Stimulated activated CD4-positive, alpha-beta T cell treated with anti-CD3 and anti-CD28 coated beads, Interleukin-15, amount 100 ng/mL, for 24 hours (primary cell): ENCODE measurements around the gene PFDN6.
"Not testable (repeated sequence)": the region's sequence is repeated elsewhere in the genome, so short reads cannot be mapped to it uniquely, and the experiment has no call there.

Source experiments
- DNase-seq: peaks from one replicate; pipeline ENCODE4 v3.0.0-alpha.2; 2020

Gene PFDN6

GRCh38 chr6:33288921-33289783, at the start of gene PFDN6, which contains the start of gene WDR46:
TSS of gene PFDN6 (plus strand) at chr6:33289601. CDS start at chr6:33289857, 256 bp downstream.
TSS of gene WDR46 (minus strand) at chr6:33289239. CDS start at chr6:33289170, 69 bp downstream.
- peak; percentile 85 for DNase-seq

GRCh38 chr6:33241968-33242367, 47.4 kb upstream of the PFDN6 start:
- DNase-seq, result no peak

GRCh38 chr6:33243476-33243875, 45.9 kb upstream of the PFDN6 start:
- no peak for DNase-seq

DNA sequence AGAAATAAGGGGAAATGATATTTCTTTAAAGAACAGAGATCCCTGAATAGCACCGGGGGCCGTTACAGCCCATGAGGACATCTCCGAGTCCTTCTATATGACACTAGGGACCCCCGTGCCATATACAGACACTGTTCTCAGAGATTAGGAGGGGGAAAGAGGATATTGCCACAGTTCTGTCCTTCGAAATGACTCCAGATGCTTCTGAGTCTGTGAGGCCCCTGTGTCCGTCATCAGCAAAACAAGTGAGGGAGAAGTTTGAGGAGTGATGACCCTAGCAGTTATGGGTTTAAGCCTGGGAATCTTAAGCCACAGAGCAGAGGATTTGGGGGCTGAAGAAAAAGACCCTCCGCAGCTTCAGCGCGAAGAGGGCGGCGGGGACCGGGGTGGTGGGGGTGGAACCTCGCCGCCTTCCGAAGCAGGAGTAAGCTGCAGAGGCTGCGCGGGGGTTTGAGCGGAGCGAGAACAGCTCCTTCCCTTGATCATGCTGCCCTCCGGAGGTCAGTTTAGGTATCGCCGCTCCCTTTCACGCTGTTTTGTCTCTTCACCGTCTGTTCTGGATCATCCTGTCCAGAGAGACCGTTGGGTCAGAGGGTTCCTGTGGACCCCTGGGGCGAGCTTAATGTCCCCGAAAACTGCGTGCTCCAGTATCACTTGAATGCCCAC, 41.3 kb upstream of the PFDN6 start:
- peak; percentile 94 for DNase-seq

DNA sequence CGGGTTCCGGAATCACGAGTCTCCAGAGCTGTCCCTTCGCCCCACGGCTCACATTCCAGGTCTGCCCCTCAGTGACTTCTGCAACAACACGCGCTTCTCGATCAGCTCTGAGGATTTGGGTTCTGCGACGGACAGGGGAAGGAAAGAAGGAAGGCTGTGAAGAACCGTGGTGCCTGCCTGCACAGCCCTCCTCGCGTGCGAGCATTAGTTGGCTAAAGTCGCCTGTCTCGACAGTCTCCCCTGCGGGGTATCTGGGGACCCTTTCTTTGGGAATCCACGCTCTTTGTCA, 40.8 kb upstream of the PFDN6 start:
- no peak for DNase-seq

GRCh38 chr6:33248932-33249731, 40.3 kb upstream of the PFDN6 start:
- DNase-seq, result peak; percentile 98

DNA sequence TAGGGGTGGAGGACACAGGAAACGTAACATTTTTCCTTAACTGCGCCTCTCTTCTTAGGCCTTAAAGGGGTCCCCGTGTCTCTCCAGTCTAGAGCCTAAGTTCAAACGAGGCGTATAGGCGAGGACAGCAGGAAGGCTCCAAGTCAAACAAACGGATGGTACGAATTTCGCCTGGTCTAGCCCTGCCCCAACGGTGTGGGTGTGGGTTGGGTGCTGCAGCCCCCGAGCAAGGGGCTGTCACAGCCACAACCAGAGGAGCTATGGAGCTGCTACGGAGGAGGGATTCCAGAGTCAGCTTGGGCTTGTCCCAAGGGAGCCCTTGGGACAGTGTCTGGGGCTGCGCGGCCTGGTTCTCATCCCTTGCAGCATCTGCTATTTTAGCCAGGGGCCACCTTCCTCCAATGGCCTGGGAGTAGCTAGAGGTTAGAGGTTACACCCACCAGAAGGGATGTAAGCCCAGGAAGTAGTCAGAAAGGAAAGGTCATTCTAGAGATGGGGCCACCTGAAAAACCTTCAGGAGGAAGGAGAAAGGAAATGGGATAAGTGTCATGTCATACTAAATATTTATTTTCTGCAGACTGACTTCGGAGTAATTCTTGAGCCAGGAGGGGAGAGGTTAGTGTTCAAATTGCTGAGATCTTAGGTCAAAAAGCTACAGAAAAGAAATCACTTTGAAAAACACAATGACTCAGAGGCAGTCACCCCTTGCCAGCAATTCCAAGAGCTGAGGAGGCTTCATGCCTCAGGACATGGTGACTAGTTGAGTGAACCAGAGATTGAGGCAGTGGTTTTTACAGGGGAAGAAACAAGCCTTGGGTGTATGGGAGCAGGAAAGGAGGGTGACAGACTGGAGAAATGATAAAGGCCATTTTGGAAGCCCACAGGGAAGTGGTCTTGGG, 39.4 kb upstream of the PFDN6 start:
- peak; percentile 13 for DNase-seq

DNA sequence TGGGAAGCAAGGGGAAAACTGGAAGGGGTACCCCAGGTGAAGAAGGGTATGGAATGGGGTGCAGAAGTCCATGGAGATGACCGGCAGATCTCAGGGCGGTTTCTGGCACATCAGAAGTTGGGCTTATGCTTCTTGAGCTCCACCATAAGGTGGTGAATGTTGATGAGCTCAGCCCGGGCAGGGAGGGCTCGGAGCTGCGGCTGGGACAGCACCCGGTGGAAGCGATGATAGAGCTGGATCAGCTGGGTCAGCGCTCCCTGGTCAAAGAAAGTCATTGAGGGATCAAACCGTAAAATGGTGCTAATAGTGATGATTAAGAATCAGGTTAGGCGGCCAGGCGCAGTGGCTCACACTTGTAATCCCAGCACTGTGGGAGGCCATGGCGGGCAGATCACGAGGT, 38.7 kb upstream of the PFDN6 start:
- no peak for DNase-seq

DNA sequence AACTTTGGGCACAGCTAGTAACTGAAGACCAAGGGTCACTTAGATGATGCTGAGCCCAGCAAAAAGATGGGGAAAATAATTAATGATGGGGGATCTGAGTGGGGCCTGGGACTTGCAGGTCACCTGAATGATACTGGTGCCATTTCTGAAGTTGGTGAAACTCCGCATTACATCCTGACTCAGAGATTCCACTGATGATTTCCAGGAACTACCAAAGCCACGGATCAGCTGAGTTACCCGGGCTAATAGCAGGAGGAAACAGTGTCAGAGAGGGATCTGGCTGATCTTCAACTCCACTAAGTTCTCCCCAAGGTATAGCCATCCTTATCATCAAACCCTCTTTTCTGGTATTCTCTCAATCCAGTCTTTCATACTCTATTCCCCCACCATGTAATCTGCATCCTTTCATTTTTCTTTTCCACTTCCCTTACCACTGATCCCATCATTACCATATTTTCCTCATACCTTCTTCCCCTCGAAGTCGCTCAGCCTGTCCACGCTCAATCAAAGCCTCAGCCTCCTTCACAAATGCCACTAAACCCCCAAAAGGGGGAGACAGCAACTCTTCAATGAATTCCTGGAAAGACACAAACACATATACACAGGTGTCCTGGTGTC, 37.9 kb upstream of the PFDN6 start:
- peak; percentile 18 for DNase-seq

DNA sequence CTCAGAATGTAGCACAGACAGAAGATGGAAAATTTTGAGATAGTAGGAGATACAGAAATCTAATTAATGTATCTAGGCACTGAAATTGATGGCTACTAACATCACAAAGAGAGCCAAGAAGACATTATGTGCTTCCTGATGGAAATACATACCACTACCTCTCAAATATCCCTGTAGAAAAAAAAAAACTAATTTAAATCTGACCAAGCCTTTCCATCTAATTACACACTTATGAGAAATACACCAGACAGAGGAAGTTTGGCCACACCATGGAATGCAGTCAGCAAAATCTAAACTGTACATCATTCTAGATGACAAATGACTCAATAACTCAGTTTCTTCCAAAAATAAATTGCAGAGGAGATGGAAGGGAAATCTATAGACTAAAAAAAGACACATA, 36.6 kb upstream of the PFDN6 start:
- no peak for DNase-seq

DNA sequence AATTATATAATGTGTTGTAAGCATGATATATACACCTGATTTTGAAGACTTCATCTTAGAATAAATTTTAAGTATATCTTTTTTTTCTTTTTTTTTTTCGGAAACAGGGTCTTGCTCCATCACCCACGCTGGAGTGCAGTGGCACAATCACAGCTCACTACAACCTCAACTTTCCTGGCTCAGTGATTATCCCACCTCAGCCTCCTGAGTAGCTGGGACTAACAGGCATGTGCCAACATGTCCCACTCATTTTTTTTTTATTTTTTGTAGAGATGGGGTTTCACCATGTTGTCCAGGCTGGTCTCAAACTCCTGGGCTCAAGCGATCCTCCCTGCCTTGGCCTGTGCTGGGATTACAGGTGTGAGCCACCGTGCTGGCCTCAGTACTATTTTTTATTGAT, 34.8 kb upstream of the PFDN6 start:
- no peak for DNase-seq

DNA sequence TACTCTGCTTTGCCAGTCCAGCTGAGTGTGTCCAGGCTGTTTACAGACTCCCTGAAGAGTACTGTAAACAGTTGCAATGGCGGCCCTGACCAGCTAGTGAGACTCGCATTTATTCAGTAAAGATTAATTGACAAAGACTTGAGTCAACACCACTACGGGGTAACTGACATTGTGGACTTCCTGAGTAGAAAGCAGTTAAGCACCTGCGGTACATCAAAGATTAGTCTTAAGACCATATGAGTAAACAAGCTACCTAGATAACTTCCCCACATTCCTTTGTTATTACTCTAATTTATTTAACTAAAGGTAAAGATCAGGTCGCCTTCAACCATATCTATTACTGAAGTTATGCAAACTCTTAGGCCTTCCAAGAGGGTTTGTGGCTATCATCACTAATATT, 30.4 kb upstream of the PFDN6 start:
- no peak for DNase-seq

DNA sequence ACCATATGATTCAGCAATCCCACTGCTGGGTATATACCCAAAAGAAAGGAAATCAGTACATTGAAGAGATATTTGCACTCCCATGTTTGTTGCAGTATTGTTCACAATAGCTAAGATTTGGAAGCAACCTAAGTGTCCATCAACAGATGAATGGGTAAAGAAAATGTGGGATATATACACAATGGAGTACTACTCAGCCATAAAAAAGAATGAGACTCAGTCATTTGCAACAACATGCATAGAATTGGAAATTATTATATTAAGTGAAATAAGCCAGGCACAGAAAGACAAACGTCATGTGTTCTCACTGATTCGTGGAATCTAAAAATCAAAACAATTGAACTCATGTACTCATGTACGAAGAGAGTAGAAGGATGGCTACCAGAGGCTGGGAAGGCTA, 26.9 kb upstream of the PFDN6 start:
- not testable (repeated sequence) for DNase-seq

GRCh38 chr6:33264015-33264414, 25.4 kb upstream of the PFDN6 start:
- no peak for DNase-seq

GRCh38 chr6:33271117-33271467, 18.3 kb upstream of the PFDN6 start:
- DNase-seq, result no peak

GRCh38 chr6:33271468-33272274, 17.7 kb upstream of the PFDN6 start, which contains the start of the genes RPS18 and VPS52:
TSS of gene RPS18 (plus strand) at chr6:33272075. CDS start at chr6:33272120, 45 bp downstream.
TSS of gene VPS52 (minus strand) at chr6:33271876. CDS start at chr6:33271675, 201 bp downstream.
- DNase-seq, result peak; percentile 91

DNA sequence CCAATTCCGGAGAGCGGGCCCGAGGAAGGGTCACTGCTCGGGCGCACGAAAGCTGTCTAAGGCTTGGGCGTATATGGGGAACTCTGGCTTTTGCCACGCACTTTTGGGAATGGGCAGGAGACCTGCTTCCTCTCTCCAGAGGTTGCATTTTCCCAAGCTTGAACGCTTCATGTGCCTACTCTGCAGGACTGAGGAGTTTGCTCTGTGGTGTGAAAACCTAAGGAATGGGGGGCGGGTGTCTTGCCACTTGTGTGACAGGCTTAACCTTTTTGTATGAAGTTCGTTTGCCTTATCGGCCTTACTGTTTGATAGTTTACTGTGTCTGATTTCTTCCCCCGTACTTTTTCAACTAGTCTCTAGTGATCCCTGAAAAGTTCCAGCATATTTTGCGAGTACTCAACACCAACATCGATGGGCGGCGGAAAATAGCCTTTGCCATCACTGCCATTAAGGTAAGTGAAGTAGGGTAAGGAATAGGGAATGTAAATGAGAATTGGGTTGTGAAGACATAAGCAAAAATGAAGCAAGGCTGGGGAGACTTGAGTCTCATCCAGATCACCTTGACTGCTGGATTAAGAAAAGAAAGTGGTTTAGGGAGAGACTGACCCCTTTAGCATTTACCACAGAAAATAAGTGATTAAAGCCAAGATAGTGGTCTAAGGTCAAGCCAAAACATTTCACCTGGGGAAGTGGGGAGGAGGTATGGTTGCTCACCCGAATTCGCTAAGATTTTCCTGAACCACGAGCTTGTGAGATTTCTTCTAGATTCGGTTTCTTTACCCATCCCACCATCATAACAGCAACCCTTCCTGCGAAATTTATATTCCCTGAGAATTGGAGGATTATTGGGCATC, 16.9 kb upstream of the PFDN6 start:
- no peak for DNase-seq

GRCh38 chr6:33273129-33273923, 16.1 kb upstream of the PFDN6 start:
- DNase-seq, result no peak
